Activated CD4-positive, alpha-beta T cell treated with anti-CD3 and anti-CD28 coated beads for 1 hour (primary cell): ENCODE results near the gene DCUN1D3.
"Not testable (repeated sequence)": the region's sequence is repeated elsewhere in the genome, so short reads cannot be mapped to it uniquely, and the experiment has no call there.

Experiments used
- DNase-seq: peaks from one replicate; pipeline ENCODE4 v3.0.0-alpha.2; 2020

The DCUN1D3 gene

GRCh38 chr16:20860995-20861394 lies 39.2 kb downstream of the DCUN1D3 start:
- not testable (repeated sequence) for DNase-seq

DNA sequence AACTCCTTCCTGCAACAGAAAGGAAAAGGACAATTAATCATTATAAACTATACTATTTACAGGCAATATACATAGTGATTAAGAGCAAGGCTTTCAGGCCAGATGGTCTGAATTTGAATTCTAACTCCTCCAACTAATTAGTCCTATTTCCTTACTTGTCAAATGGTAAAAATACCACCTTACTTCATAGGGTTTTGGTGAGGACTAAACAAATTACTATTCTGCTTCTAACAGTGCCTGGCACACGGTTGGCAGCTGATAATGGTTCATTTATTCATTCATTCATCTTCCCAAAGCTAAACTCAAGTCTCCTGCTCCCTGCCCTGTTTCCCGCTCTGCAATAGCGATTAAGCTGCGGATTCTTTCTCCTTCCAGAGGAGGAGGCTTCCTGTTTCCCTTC lies 39.8 kb downstream of the DCUN1D3 start:
- no peak for DNase-seq

DNA sequence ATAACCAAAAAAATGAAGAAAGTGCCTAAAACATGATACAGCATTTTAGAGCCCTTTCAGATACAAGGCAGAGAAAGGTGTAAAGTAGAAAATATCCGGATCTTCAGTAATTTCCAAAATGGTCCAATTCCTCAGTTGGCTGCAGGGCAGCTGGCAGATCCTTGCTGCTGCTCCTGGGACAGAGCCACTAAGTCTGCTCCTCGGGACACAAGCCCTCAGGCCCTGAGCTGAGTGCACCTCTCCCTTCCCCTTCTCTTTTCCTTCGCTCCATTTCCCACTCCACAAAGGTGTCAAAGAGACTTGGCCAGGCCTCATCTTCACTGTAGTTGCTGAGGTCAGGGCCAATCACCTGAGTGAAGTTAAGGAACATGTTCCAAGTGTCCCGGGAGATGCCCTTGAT lies 40.5 kb downstream of the DCUN1D3 start:
- no peak for DNase-seq

GRCh38 chr16:20859229-20859628 lies 40.9 kb downstream of the DCUN1D3 start:
- no peak for DNase-seq

DNA sequence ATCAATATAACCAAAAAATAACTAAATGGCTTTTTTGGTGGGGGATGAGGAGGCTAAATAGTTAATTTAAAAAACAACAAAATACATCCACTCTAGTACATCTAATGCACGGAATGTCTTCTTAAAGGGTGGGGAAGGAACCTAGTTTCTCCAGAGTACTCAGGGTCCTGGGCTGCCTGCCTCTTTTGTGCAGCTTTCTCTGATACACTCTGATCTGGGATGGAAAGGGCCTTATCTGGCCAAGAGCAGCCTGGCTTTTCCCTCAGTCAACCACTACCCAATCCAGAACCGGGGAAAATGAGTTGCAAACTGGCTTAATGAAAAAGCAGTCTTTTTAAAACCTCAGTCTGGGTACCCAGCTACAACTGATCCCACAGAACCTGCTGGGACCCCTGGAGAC lies 42.9 kb downstream of the DCUN1D3 start:
- DNase-seq, result no peak

GRCh38 chr16:20854963-20855362 lies 45.2 kb downstream of the DCUN1D3 start:
- no peak for DNase-seq

DNA sequence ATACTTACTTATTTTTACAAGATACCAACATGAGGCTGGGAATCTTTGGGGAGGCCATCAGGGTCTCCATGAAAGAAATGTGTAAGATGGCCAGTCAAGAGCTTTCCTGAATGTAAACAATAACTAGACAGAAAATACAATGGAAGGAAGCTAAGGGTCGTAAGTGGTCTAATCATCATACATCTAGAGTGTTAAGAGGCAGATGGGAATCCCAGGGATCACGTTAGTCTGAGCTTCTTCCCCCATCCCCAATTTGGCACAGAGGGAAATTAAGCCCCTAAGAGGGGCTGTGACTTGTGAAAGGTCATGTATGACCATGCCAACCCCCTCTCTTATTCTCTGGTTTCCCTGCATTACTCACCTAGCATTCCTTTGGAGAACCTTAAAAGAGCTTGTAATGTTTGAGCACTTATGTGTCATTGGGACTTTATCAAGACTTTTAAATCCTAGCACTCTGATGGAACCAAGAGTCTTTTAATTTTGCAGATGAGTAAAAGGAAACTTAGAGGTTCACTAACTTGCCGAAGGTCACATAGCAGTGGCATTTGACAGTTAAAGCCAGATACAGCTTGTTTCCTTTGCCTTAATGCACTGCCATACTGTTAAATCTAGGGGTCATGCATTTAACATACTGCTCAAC lies 46.1 kb downstream of the DCUN1D3 start:
- no peak for DNase-seq

- no peak for DNase-seq
Observed at GRCh38 chr16:20853143-20853542, 47.0 kb downstream of the DCUN1D3 start.

- no peak for DNase-seq
Observed at GRCh38 chr16:20851601-20852000, 48.6 kb downstream of the DCUN1D3 start.

- no peak for DNase-seq
Observed at GRCh38 chr16:20850981-20851380, 49.2 kb downstream of the DCUN1D3 start.

- DNase-seq, result peak; percentile 50
Observed at GRCh38 chr16:20849589-20850390, 50.4 kb downstream of the DCUN1D3 start.

DNA sequence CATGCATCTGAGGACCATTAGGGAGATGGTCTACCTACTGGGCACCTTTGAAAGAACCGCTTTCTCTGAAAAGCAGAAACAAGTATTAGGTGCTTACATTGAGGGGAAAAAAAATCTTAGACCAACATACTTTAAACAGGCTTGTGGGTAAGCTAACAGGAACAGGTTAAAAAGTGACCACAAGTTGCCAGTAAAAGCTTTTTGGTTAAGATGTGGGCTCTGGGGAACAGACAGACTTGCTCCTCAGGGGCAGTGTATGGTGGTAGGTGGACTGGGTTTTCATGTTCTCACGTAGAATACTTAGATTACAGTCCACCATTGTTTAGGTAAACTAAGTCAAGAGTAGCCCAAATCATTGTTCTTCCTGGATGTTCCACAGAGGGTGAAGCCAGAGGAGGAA lies 52.6 kb downstream of the DCUN1D3 start:
- DNase-seq, result no peak

- DNase-seq, result no peak
Observed at GRCh38 chr16:20846551-20846950, 53.6 kb downstream of the DCUN1D3 start.

- DNase-seq, result no peak
Observed at GRCh38 chr16:20846030-20846429, 54.1 kb downstream of the DCUN1D3 start.

GRCh38 chr16:20844588-20844987 lies 55.6 kb downstream of the DCUN1D3 start:
- no peak for DNase-seq

DNA sequence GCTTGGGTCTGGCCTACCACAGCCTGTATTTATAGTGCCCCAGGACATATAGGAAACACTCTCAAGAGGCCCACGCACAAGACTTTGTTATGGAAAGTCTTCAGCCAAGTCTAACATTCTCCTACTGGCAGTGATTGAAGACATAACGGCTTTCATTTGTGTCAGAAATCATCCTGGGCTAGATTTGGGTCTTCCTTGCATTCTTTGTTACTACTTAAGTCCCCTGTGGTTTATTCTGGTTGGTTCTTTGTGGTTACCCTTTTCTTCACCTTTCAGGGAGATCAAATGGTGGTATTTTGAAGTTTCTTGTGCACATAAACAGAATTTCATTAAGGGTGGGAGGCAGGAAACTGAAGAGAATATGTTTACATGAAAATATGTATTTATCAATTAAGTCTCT lies 56.1 kb downstream of the DCUN1D3 start:
- DNase-seq, result no peak

- DNase-seq, result no peak
Observed at GRCh38 chr16:20839504-20839903, 60.7 kb downstream of the DCUN1D3 start.

GRCh38 chr16:20838240-20838639 lies 61.9 kb downstream of the DCUN1D3 start:
- no peak for DNase-seq

DNA sequence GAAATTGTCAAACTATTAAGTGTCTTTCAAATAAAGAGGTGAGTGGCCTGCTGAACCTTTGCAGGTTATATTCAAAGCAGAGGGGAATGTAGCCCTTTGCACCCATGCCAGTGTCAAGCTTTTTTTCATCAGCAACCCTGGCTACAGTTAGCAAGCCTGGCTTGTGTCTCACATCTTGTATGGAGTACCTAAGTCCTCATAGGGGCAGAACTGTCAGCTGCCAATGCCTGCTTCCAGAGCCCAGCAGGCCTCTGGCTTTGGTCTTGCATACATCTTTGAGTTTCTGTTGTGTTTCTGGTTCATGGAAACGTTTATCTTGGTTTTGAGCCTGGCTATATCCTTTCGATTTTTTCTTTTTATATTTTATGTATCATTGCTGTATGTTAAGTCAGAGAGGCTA lies 67.1 kb downstream of the DCUN1D3 start:
- DNase-seq, result no peak

DNA sequence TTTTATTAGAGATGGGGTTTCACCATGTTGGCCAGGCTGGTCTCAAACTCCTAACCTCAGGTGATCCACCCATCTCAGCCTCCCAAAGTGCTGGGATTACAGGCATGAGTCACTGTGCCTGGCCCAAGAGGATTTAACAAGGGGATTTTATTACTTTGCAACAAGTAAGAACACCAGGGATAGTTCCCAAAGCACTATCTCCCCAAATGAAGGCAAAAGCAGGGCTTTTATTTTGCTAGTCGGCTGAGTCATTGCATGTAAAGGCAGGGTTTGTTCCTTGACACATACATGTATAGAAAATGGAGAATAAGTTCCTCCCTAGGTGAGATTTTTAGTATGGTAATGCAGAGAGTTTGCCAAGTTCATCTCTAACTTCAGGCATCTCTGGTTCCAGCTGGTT lies 69.8 kb downstream of the DCUN1D3 start:
- DNase-seq, result no peak

- DNase-seq, result no peak
Observed at GRCh38 chr16:20829536-20829935, 70.6 kb downstream of the DCUN1D3 start.

DNA sequence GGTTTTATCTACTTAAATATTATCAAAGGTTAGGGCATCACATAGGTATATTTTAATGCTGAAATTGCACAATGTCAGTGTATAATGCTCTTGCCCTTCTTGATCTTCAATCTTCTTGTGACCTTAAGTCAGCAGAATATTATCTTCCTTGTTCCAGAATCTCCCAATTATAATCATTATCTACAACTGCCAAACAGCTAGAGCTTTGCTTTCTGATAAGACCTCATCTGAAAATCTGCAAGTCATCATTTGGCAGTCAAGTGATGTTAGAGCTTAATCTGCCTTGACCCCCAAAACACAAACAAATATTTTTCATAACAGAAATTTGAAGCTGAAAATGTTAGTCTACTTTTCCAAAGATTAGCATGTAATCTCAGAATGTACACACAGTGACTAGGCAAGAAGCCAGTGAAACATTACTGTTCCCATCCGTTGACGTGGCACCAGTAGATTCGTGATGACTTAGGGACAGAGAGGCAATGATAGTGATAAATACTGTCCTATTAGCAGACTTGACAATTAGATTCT lies 74.1 kb downstream of the DCUN1D3 start:
- no peak for DNase-seq

DNA sequence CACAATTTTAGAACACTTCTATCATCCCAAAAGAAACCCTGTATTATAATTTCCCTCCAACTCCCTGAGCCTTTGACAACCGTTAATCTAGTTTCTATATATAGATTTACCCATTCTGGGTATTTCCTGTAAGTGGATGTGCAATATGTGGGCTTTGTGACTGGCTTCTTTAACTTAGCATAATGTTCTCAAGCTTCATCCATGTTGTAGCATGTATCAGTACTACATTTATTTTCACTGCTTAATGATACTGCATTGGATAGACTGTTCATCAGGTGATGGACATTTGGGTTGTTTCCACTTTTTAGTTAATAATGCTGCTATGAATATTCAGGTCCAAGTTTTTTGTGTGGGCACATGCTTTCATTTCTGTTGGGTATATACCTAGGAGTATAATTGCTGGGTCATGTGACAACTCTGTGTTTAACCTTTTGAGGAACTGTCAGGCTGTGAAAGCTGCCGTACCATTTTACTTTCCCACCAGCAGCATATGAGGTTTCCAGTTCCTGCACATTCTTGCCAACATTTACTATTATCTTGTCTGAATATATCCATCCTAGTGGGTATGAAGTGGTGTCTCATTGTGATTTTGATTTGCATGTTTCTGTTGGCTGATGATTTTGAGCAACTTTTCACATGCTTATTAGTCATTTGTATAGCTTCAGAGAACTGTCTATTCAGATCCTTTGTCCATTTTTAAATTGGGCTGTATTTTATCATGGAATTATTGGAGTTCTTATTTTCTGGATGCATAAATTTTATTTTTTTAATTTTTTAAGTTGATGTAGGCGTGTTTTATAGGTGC lies 77.4 kb downstream of the DCUN1D3 start:
- no peak for DNase-seq

GRCh38 chr16:20821682-20822081 lies 78.5 kb downstream of the DCUN1D3 start:
- DNase-seq, result no peak
